Measurements from ENCODE around the gene RGS11. TPM values are rescaled to one million over a fixed set of nuclear protein-coding genes. Genes with fewer than 3 reads are reported as not detected.

RGS11 gene
- total and polyA plus RNA-seq, 4 donors = 0.51 to 1.6 (median 0.77) TPM; not detected in 1

DNA sequence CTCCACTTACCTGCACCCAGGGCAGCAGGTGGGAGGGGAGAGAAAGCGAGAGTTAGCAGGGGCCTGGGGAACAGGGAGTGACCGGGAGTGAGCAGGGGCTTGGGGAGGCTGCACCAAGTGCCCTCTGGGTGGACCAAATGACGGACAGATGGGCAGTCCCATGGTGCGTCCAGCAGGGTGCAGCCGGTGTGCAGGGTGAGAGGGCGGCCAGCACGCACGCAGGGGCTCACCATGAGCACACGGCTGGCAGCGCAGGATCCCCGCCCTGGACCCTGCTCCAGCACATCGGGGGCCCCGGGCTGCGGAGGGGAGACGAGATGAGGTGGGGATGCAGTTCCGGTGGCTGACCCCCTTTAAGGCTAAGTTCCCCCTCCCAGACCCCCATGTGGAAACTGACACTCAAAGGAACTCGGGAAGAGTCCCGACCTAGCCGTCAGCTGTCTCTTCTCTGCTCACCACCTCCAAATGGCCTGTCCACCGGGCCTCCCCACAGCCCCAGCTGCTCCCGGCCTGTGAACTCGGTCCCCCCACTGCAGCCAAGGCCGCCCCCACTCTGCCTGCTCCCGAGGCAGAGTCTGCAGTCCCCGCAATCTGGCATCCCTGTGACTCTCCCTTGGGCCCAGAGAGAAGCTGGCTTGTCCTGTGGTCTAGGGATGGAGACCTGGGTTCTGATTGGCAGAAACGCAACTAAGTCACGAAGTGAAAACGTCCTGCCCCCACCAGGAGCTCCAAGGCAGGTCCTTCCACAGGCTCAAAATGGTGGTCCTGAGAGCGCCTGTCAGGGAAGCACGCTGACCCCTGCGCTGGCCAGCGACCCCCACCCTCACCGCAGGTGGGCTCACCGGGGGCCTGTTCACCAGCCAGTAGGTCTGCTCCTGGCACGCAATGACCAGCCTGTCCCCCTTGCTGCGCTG is 2.9 kb downstream of the RGS11 start:
- H3K27me3 ChIP-seq (ENCODE audit: control insufficient read depth in 4 of 4, insufficient read depth in 4 of 4, low read length in 3 of 4) = peaks cover 0 to 4% (median 3%) of the 10 kb centered on the region in 4 donors
- H3K9ac ChIP-seq (ENCODE audit: low read depth in 1 of 2, low read length in 2 of 2) = no peak overlapping the region
- H3K4me1 ChIP-seq (ENCODE audit: control insufficient read depth in 4 of 4, insufficient read depth in 4 of 4, low read length in 3 of 4) = peaks cover 0 to 5% (median 0%) of the 10 kb centered on the region in 4 donors
- H3K27ac ChIP-seq (ENCODE audit: low read depth in 1 of 2, low read length in 2 of 2) = no peak overlapping the region
- no peak for DNase-seq (ENCODE audit: low spot score)
- no peak overlapping the region for H3K4me3 ChIP-seq (ENCODE audit: low read depth in 1 of 3, low read length in 3 of 3)
- WGBS = 79% methylated on average over 36 of the region's 36 CpGs
- no peak for TF ChIP-seq SP1 (IDR thresholded peaks at IDR 0.05)
- H3K9me3 ChIP-seq (ENCODE audit: control insufficient read depth in 4 of 4, low read length in 3 of 4) = no peaks in the 10 kb centered on the region
- peaks cover 0 to 1% (median 0%) of the 10 kb centered on the region in 4 donors for H3K36me3 ChIP-seq (ENCODE audit: control insufficient read depth in 4 of 4, insufficient read depth in 3 of 4, low read depth in 1 of 4, low read length in 3 of 4)

DNA sequence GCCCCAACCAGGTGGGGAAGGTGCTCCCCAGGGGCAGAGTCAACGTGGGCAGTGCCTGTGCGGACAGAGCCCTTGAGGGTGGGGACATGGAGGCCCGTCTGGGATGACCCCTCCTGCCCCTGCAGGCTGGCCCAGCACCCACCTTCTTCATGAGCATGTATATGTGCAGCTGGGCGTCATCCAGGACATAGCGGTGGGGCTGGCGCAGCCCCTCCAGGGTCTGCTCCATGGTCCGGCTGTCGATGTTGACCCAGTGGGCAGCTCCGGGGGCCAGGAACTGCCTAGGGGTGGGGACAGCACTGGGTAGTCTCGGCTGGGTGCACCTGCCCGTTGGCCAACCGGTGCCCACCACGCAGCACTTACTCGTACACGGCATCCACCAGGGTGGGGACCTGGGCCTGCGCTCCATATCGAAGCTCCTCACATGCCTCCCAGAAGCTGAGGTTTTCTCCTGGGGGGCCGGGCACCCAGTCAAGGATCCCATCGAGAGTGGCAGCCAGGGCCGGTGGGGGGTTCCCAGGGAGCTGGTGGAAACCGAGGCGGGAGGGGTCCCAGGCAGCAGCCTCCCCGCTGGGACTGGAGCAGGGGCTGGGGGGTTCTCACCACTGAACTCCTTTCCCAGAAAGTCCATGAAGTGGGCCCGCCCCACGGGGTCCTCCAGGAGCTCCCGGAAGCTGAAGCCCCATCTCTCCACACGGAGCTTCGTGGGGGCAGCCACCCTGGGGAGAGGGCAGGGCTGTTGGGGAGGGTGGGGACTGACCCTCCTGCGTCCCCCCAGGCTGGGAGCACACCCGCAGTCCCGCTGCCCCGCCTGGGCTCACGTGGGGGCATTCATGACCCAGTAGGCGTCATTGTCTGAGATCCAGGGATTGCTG is 5.1 kb downstream of the RGS11 start:
- Histone ChIP-seq H3K27ac (ENCODE audit: low read depth in 1 of 2, low read length in 2 of 2) (no peak overlapping the region), H3K4me3 (ENCODE audit: low read depth in 1 of 3, low read length in 3 of 3) (no peak overlapping the region), H3K4me1 (ENCODE audit: control insufficient read depth in 4 of 4, insufficient read depth in 4 of 4, low read length in 3 of 4) (peaks cover 0 to 5% (median 0%) of the 10 kb centered on the region in 4 donors), H3K36me3 (ENCODE audit: control insufficient read depth in 4 of 4, insufficient read depth in 3 of 4, low read depth in 1 of 4, low read length in 3 of 4) (peaks cover 0 to 1% (median 0%) of the 10 kb centered on the region in 4 donors), H3K9me3 (ENCODE audit: control insufficient read depth in 4 of 4, low read length in 3 of 4) (no peaks in the 10 kb centered on the region), H3K9ac (ENCODE audit: low read depth in 1 of 2, low read length in 2 of 2) (no peak overlapping the region), H3K27me3 (ENCODE audit: control insufficient read depth in 4 of 4, insufficient read depth in 4 of 4, low read length in 3 of 4) (peaks cover 0 to 4% (median 3%) of the 10 kb centered on the region in 4 donors)
- 88% methylated on average over 34 of the region's 34 CpGs for WGBS
- no peak for TF ChIP-seq RAD21 (IDR thresholded peaks at IDR 0.05)
- TF ChIP-seq FOXA2 (IDR thresholded peaks at IDR 0.05) = no peak
- no peak for TF ChIP-seq HNF4A (conservative IDR thresholded peaks at IDR 0.05)
- TF ChIP-seq YY1 (IDR thresholded peaks at IDR 0.05) = no peak
- DNase-seq (ENCODE audit: low spot score) = no peak

GRCh38 chr16:269061-269796 is 6.5 kb downstream of the RGS11 start:
- Histone ChIP-seq H3K9me3 (ENCODE audit: control insufficient read depth in 4 of 4, low read length in 3 of 4) (no peaks in the 10 kb centered on the region), H3K27me3 (ENCODE audit: control insufficient read depth in 4 of 4, insufficient read depth in 4 of 4, low read length in 3 of 4) (peaks cover 0 to 4% (median 0%) of the 10 kb centered on the region in 4 donors), H3K36me3 (ENCODE audit: control insufficient read depth in 4 of 4, insufficient read depth in 3 of 4, low read depth in 1 of 4, low read length in 3 of 4) (peaks cover 0 to 5% (median 1%) of the 10 kb centered on the region in 4 donors), H3K4me1 (ENCODE audit: control insufficient read depth in 4 of 4, insufficient read depth in 4 of 4, low read length in 3 of 4) (no peaks in the 10 kb centered on the region), H3K27ac (ENCODE audit: low read depth in 1 of 2, low read length in 2 of 2) (no peak overlapping the region), H3K4me3 (ENCODE audit: low read depth in 1 of 3, low read length in 3 of 3) (no peak overlapping the region), H3K9ac (ENCODE audit: low read depth in 1 of 2, low read length in 2 of 2) (no peak overlapping the region)
- DNase-seq (ENCODE audit: low spot score) = no peak
- 85% methylated on average over 24 of the region's 24 CpGs for WGBS
- TF ChIP-seq, protein P1, sequence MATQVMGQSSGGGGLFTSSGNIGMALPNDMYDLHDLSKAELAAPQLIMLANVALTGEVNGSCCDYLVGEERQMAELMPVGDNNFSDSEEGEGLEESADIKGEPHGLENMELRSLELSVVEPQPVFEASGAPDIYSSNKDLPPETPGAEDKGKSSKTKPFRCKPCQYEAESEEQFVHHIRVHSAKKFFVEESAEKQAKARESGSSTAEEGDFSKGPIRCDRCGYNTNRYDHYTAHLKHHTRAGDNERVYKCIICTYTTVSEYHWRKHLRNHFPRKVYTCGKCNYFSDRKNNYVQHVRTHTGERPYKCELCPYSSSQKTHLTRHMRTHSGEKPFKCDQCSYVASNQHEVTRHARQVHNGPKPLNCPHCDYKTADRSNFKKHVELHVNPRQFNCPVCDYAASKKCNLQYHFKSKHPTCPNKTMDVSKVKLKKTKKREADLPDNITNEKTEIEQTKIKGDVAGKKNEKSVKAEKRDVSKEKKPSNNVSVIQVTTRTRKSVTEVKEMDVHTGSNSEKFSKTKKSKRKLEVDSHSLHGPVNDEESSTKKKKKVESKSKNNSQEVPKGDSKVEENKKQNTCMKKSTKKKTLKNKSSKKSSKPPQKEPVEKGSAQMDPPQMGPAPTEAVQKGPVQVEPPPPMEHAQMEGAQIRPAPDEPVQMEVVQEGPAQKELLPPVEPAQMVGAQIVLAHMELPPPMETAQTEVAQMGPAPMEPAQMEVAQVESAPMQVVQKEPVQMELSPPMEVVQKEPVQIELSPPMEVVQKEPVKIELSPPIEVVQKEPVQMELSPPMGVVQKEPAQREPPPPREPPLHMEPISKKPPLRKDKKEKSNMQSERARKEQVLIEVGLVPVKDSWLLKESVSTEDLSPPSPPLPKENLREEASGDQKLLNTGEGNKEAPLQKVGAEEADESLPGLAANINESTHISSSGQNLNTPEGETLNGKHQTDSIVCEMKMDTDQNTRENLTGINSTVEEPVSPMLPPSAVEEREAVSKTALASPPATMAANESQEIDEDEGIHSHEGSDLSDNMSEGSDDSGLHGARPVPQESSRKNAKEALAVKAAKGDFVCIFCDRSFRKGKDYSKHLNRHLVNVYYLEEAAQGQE (IDR thresholded peaks at IDR 0.05) = no peak
- TF ChIP-seq ZBTB33 (IDR thresholded peaks at IDR 0.05) = no peak
- TF ChIP-seq HNF4A (conservative IDR thresholded peaks at IDR 0.05) = no peak
- TF ChIP-seq, protein P2, sequence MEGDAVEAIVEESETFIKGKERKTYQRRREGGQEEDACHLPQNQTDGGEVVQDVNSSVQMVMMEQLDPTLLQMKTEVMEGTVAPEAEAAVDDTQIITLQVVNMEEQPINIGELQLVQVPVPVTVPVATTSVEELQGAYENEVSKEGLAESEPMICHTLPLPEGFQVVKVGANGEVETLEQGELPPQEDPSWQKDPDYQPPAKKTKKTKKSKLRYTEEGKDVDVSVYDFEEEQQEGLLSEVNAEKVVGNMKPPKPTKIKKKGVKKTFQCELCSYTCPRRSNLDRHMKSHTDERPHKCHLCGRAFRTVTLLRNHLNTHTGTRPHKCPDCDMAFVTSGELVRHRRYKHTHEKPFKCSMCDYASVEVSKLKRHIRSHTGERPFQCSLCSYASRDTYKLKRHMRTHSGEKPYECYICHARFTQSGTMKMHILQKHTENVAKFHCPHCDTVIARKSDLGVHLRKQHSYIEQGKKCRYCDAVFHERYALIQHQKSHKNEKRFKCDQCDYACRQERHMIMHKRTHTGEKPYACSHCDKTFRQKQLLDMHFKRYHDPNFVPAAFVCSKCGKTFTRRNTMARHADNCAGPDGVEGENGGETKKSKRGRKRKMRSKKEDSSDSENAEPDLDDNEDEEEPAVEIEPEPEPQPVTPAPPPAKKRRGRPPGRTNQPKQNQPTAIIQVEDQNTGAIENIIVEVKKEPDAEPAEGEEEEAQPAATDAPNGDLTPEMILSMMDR (IDR thresholded peaks at IDR 0.05; ENCODE audit: low read depth, low read length, missing input control) = no peak
- TF ChIP-seq EGR1 (IDR thresholded peaks at IDR 0.05; ENCODE audit: low read depth in 2 of 2) = no peak
- TF ChIP-seq RXRA (IDR thresholded peaks at IDR 0.05) = no peak
- no peak for TF ChIP-seq MAX (IDR thresholded peaks at IDR 0.05)
- no peak for TF ChIP-seq TAF1 (conservative IDR thresholded peaks at IDR 0.05)
- no peak for TF ChIP-seq SP1 (IDR thresholded peaks at IDR 0.05)
- no peak for TF ChIP-seq ATF3 (IDR thresholded peaks at IDR 0.05)
- no peak for TF ChIP-seq NR2F2 (IDR thresholded peaks at IDR 0.05)
- no peak for TF ChIP-seq FOXA1 (IDR thresholded peaks at IDR 0.05)
- TF ChIP-seq HNF4G (IDR thresholded peaks at IDR 0.05) = no peak

Data from liver (tissue), 9 donors.